ENCODE data around the gene PUS1. TPM values are rescaled to one million over a fixed set of nuclear protein-coding genes. Genes with fewer than 3 reads are reported as not detected.
"Not testable (repeated sequence)": the region's sequence is repeated elsewhere in the genome, so short reads cannot be mapped to it uniquely, and the experiment has no call there.

PUS1 gene
- total RNA-seq, 3 donors from 2014 or later: 8.8 to 31.5 (median 20.9) TPM

- H3K36me3 ChIP-seq: no peaks in the 10 kb centered on the region
- H3K27ac ChIP-seq: no peak overlapping the region
- H3K4me3 ChIP-seq: no peak overlapping the region
- H3K27me3 ChIP-seq: no peaks in the 10 kb centered on the region
- DNase-seq (ENCODE audit: low spot score in 2 of 2): no peak
- H3K9me3 ChIP-seq: no peaks in the 10 kb centered on the region
- intact Hi-C loops (cut with DNase I; ENCODE audit: low total_unique reads): no loop called here
- TF ChIP-seq POLR2A (IDR thresholded peaks at IDR 0.05) (no peak), POLR2AphosphoS5 (IDR thresholded peaks at IDR 0.05) (no peak), CTCF (IDR thresholded peaks at IDR 0.05) (no peak)
- no peaks in the 10 kb centered on the region for H3K4me1 ChIP-seq
Measured at GRCh38 chr12:131981388-131981787, 52.3 kb downstream of the PUS1 start.

GRCh38 chr12:131982041-131982440, 53.0 kb downstream of the PUS1 start:
- DNase-seq (ENCODE audit: low spot score in 2 of 2): no peak
- Histone ChIP-seq H3K27me3 (no peaks in the 10 kb centered on the region), H3K27ac (no peak overlapping the region), H3K9me3 (no peaks in the 10 kb centered on the region), H3K36me3 (no peaks in the 10 kb centered on the region), H3K4me1 (no peaks in the 10 kb centered on the region), H3K4me3 (no peak overlapping the region)
- TF ChIP-seq CTCF (IDR thresholded peaks at IDR 0.05) (no peak), POLR2A (IDR thresholded peaks at IDR 0.05) (no peak), POLR2AphosphoS5 (IDR thresholded peaks at IDR 0.05) (no peak)
- intact Hi-C loops (cut with DNase I; ENCODE audit: low total_unique reads): no loop called here

GRCh38 chr12:131983026-131983425, 54.0 kb downstream of the PUS1 start:
- DNase-seq (ENCODE audit: low spot score in 2 of 2): no peak
- Histone ChIP-seq H3K27ac (no peak overlapping the region), H3K27me3 (no peaks in the 10 kb centered on the region), H3K4me3 (no peak overlapping the region), H3K36me3 (no peaks in the 10 kb centered on the region), H3K9me3 (no peaks in the 10 kb centered on the region), H3K4me1 (no peaks in the 10 kb centered on the region)
- intact Hi-C loops (cut with DNase I; ENCODE audit: low total_unique reads): no loop called here
- TF ChIP-seq POLR2A (IDR thresholded peaks at IDR 0.05) (no peak), CTCF (IDR thresholded peaks at IDR 0.05) (no peak), POLR2AphosphoS5 (IDR thresholded peaks at IDR 0.05) (no peak)

GRCh38 chr12:131983554-131983953, 54.5 kb downstream of the PUS1 start:
- Histone ChIP-seq H3K4me1 (no peaks in the 10 kb centered on the region), H3K36me3 (no peaks in the 10 kb centered on the region), H3K27me3 (no peaks in the 10 kb centered on the region), H3K27ac (no peak overlapping the region), H3K4me3 (no peak overlapping the region), H3K9me3 (no peaks in the 10 kb centered on the region)
- intact Hi-C loops (cut with DNase I; ENCODE audit: low total_unique reads): no loop called here
- TF ChIP-seq POLR2AphosphoS5 (IDR thresholded peaks at IDR 0.05) (no peak), POLR2A (IDR thresholded peaks at IDR 0.05) (no peak), CTCF (IDR thresholded peaks at IDR 0.05) (no peak)
- DNase-seq (ENCODE audit: low spot score in 2 of 2): no peak

- intact Hi-C loops (cut with DNase I; ENCODE audit: low total_unique reads): no loop called here
- H3K27me3 ChIP-seq: no peaks in the 10 kb centered on the region
- TF ChIP-seq CTCF (IDR thresholded peaks at IDR 0.05) (no peak), POLR2A (IDR thresholded peaks at IDR 0.05) (no peak), POLR2AphosphoS5 (IDR thresholded peaks at IDR 0.05) (no peak)
- DNase-seq (ENCODE audit: low spot score in 2 of 2): no peak
- H3K4me3 ChIP-seq: no peak overlapping the region
- H3K27ac ChIP-seq: no peak overlapping the region
- no peaks in the 10 kb centered on the region for H3K9me3 ChIP-seq
- no peaks in the 10 kb centered on the region for H3K4me1 ChIP-seq
- H3K36me3 ChIP-seq: no peaks in the 10 kb centered on the region
Measured at GRCh38 chr12:131984334-131984733, 55.3 kb downstream of the PUS1 start.

- H3K4me1 ChIP-seq; H3K36me3 ChIP-seq; H3K27me3 ChIP-seq; H3K4me3 ChIP-seq; H3K27ac ChIP-seq; intact Hi-C loops (cut with DNase I; ENCODE audit: low total_unique reads); H3K9me3 ChIP-seq; DNase-seq (ENCODE audit: low spot score in 2 of 2): not testable (repeated sequence)
Measured at GRCh38 chr12:131985510-131985875, 56.4 kb downstream of the PUS1 start.

Measured in breast epithelium (tissue), 4 donors.